ENCODE data around the gene SLC25A22.

SLC25A22 gene

GRCh38 chr11:761526-762108 is 36.5 kb downstream of the SLC25A22 start:
- no peak for DNase-seq

DNA sequence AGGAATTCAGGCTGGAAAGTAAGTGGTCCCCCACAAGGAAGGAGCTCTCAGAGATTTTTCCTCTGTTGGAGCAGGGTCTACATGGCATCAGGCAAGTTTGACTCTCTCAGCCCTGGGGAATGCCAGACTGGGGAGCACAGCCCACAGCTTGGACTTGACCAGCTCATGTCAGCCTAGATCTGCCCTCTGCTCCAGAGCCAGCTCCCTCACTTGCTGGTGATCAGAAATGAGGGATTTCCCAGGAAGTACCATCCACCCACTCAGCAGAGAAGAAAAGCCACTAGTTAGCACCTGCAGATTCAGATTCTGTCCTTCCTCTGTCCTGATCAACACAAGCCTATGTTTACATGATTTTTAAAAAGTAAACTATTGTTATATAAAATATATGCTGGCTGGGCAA is 37.8 kb downstream of the SLC25A22 start:
- DNase-seq: no peak

- DNase-seq: no peak
These were observed 48.4 kb downstream of the SLC25A22 start for GRCh38 chr11:749731-750130.

DNA sequence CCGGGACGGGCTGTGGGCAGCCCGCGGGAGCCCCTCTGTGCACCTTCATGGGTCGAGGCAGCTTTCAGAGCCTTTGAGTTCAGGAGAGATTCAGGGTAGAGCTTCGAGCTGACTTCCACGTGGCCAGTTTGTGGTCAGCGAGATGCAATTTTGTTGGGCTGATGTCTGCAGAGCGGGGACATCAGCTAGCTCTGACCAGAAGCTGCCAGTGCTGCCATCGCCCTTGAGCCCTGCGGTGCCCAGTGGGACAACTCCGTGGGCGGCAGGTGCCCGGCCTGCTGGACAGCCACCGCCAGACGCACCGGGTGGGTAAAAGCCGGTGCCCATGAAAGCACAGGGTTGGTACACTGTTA is 50.1 kb downstream of the SLC25A22 start:
- peak in 1 of 56 donors; percentile 15 for DNase-seq

- peak in 55 of 56 donors; percentile 40 to 94 (median 84) for DNase-seq
These were observed 50.7 kb downstream of the SLC25A22 start, which contains the start of gene TALDO1 for GRCh38 chr11:747158-748006. TALDO1 (plus strand) TSS chr11:747464; CDS start chr11:747482, 18 bp downstream.

DNA sequence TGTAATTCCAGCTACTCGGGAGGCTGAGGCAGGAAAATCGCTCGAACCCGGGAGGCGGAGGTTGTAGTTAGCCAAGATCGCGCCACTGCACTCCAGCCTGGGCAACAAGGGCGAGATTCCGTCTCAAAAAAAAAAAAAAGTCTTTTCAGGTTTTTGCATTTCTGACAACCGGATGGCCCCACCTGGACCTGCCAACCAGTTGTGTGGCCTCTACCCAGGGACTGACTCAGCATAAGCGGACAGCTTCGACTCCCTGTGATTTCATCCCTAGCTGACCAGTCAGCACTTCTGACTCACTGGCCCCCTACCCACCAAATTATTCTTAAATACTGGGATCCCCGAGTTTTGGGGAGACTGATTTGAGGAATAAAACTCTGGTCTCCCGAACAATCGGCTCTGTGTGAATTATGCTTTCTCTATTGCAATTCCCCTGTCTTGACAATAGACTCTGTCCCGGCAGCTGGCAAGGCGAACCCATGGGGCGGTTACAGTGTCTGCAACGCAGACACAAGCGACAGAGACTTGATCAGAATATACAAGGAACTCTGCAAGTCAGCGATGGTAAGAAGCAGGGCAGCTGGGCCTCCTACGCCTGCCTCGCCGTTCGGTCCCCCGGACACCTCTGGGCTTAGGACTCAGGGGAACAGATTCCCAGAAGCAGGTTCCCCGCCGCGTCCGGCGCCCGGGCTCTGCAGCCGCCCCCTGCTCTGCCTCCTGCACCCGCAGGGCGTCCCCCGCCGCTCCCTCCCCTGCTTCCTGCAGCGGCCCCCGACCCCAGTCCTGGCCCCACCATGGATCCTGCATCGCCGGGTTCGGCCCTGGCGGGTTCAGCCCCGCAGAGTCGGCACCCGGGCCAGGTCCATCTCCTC is 51.6 kb downstream of the SLC25A22 start:
- peak in 44 of 56 donors; percentile 28 to 77 (median 65) for DNase-seq

DNA sequence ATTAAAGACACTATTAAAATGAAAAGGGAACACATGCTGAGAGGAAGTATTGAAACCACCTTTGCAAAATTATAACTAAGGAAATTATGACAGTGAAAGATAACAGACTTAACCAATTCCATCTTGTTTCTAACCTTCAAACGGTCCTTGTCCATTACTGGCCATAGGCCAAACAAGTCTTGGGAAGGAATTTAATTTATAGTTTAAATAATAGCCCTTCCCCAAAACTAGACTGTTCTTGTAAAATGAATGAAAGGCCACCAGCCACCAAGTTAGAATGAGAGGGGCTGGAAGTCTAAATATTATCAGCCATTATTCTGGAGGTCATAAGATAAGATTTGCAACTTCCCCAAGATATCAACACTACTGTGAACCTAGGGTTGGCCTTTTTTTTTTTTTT is 52.7 kb downstream of the SLC25A22 start:
- DNase-seq: no peak

- DNase-seq: no peak
These were observed 55.4 kb downstream of the SLC25A22 start for GRCh38 chr11:742571-743201.

GRCh38 chr11:742156-742546 is 55.9 kb downstream of the SLC25A22 start:
- DNase-seq: no peak

Data from nucleus accumbens (tissue), 56 donors.